ENCODE measurements around the gene LRRC8B. TPM values are rescaled to one million over a fixed set of nuclear protein-coding genes. Genes with fewer than 3 reads are reported as not detected.

The LRRC8B gene
- total RNA-seq, 1 donor from 2014 or later = 19.1 TPM

DNA sequence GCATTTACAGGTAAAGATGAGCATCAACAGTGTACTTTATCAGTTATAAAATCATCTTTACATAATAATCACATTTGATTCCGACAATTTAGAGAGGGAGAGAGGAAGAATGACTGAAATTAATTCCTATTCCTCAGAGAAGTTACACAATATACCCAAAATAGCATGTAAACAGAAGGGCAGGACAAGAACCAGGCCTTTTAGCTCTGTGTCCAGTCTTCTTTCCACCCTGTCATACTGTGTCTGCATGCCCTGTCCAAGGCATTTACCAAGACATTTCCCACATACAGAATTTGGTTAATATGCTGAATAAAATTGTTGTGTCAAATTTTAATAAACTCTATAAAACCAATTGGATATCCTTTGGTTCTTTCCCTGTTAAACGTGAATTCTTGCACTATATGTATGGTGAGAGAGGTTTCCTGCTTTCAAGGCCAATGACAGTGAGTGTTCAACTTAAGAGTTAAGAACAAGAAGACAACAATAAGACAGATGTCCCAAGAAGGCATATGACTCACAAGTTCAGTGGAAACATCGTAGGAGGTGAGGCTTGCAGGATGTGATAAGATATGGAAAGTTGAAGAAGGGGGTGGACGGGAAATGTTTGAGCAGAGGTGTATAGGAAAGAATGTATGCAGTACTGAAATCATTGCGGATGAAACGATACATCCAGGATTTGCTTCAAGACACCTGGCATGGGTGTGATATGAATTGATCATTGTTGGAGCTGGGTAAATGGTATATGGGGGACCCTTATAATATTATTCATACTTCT lies 20.8 kb downstream of the LRRC8B start:
- DNase-seq (no peak), ATAC-seq (ENCODE audit: low read depth) (no peak)
- Mint-ChIP-seq H3K36me3 (ENCODE audit: low read depth) (peaks cover 7% of the 10 kb centered on the region), H3K4me3 (no peak overlapping the region), H3K27me3 (no peaks in the 10 kb centered on the region), H3K27ac (no peak overlapping the region), H3K9me3 (no peaks in the 10 kb centered on the region), H3K4me1 (peaks cover 12% of the 10 kb centered on the region)
- ChIA-PET CTCF (no interaction called here), POLR2A (no interaction called here)
- TF ChIP-seq, protein P1, sequence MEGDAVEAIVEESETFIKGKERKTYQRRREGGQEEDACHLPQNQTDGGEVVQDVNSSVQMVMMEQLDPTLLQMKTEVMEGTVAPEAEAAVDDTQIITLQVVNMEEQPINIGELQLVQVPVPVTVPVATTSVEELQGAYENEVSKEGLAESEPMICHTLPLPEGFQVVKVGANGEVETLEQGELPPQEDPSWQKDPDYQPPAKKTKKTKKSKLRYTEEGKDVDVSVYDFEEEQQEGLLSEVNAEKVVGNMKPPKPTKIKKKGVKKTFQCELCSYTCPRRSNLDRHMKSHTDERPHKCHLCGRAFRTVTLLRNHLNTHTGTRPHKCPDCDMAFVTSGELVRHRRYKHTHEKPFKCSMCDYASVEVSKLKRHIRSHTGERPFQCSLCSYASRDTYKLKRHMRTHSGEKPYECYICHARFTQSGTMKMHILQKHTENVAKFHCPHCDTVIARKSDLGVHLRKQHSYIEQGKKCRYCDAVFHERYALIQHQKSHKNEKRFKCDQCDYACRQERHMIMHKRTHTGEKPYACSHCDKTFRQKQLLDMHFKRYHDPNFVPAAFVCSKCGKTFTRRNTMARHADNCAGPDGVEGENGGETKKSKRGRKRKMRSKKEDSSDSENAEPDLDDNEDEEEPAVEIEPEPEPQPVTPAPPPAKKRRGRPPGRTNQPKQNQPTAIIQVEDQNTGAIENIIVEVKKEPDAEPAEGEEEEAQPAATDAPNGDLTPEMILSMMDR (IDR thresholded peaks at IDR 0.05) = no peak
- intact Hi-C loops (cut with micrococcal nuclease) = loop anchor here (1.0 to 2.0 kb wide), 2 partner anchors 8 to 21 kb away; partner anchors contain the start of gene LRRC8B

DNA sequence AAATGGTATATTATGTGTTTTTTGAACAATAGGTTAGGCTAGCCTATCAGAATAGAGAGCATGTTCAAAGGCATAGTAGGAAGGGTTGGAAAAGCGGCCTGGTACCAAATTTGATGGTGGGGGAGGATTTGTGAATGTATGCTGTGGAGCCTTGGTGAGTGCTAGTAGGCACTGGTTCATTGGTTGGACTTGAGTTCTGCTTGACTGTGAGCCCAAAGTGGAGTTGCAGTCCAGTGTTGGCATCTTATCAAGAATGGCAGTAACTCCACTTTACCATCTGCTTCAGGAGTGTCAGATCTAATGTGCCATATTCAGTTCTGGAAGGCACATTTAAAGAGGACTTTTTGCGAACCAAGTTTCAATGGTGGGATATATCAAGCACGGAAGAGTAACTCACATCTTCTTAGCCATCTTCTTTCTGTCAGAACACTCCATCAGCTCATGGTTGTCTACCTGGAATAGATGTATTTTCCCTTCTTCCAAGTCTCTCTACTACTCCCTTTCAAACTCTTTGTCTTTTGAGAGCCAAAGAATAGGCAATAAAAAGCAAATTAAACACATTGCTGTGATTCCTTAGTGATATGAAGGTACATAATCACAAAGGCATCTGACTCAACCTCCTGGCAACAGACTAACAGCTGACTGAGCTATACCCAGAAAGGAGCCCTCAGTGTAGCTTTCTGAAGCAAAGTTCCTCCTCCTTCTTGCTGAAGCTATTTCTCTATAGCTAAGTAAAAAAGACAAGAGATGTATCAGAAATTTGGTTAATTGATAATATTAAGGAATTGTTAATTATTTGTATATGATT lies 21.7 kb downstream of the LRRC8B start:
- CTCF ChIA-PET = no interaction called here
- intact Hi-C loops (cut with micrococcal nuclease) = no loop called here
- H3K36me3 Mint-ChIP-seq (ENCODE audit: low read depth) = peaks cover 8% of the 10 kb centered on the region
- no peaks in the 10 kb centered on the region for H3K27me3 Mint-ChIP-seq
- no peak overlapping the region for H3K27ac Mint-ChIP-seq
- DNase-seq (no peak), ATAC-seq (ENCODE audit: low read depth) (no peak)
- no peak overlapping the region for H3K4me3 Mint-ChIP-seq
- no peaks in the 10 kb centered on the region for H3K9me3 Mint-ChIP-seq
- TF ChIP-seq, protein P1 (IDR thresholded peaks at IDR 0.05) = no peak
- peaks cover 15% of the 10 kb centered on the region for H3K4me1 Mint-ChIP-seq
- POLR2A ChIA-PET = no interaction called here

DNA sequence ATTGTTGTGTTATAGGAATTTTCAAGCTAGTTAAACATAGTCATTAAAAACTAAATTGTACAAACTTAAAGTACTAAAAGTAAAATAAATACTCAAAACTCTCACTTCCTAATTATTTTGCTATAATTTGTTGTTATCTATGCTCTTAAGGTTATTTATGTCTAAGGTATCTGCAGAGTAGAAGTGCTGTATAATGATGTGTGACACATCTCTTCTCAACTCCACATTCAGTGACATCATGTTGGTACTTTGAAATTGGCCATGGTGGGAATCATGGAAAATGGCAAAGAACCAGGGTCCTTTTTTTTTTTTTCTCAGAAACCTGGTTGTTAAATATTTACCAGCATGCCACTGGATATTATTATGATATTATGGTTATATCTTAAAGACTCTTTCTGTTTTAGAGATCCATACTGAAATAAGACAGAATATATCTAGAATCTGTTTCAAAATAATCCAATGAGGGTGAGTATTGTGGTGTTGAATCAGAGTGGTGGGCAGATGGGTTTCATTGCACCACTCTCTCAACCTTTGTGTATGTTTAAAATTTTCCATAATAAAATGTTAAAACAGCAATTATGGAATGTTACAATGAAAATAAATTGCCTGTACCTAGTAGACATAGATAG lies 22.4 kb downstream of the LRRC8B start:
- Mint-ChIP-seq H3K9me3 (no peaks in the 10 kb centered on the region), H3K27ac (no peak overlapping the region), H3K36me3 (ENCODE audit: low read depth) (peaks cover 8% of the 10 kb centered on the region), H3K27me3 (no peaks in the 10 kb centered on the region), H3K4me3 (no peak overlapping the region), H3K4me1 (peaks cover 18% of the 10 kb centered on the region)
- ATAC-seq (ENCODE audit: low read depth) (no peak), DNase-seq (no peak)
- TF ChIP-seq, protein P1 (IDR thresholded peaks at IDR 0.05) = no peak
- intact Hi-C loops (cut with micrococcal nuclease) = no loop called here
- POLR2A ChIA-PET = no interaction called here
- CTCF ChIA-PET = no interaction called here

DNA sequence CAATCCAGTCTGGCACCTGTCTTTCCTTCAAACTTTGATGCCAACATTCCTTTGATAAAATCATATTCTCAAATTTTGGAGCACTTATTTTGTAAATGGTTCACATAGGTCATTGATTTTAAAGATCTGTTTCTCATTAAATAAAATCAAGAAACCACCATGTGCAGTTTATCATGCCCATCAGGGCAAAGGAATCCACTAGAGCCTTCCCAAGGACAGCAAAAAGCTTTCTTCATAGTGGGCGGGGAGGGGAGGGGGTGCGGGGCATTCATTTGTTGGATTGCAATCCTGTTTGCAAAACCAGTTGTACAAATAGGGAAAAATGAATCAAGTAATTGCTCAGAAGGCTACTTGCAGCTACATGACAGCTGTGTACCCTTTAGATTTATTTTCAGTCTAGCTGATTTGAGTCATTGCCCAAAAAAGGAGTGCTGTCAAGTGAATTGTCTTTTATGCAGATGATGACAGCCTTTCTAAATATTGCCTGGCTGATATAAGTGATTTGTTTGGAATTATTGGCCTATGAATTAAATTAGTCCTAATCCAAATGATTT lies 23.0 kb downstream of the LRRC8B start:
- no peaks in the 10 kb centered on the region for H3K27me3 Mint-ChIP-seq
- no peak overlapping the region for H3K27ac Mint-ChIP-seq
- no peak for DNase-seq
- intact Hi-C loops (cut with micrococcal nuclease) = no loop called here
- ChIA-PET CTCF (no interaction called here), POLR2A (no interaction called here)
- peaks cover 24% of the 10 kb centered on the region for H3K4me1 Mint-ChIP-seq
- peaks cover 8% of the 10 kb centered on the region for H3K36me3 Mint-ChIP-seq (ENCODE audit: low read depth)
- no peak for ATAC-seq (ENCODE audit: low read depth)
- no peak overlapping the region for H3K4me3 Mint-ChIP-seq
- TF ChIP-seq, protein P1 (IDR thresholded peaks at IDR 0.05) = no peak
- H3K9me3 Mint-ChIP-seq = no peaks in the 10 kb centered on the region

Data from activated B cell treated with CpG ODN at 0.5 μM for 24 hours (primary cell).